ENCODE results near the gene ARRDC4. TPM values are rescaled to one million over a fixed set of nuclear protein-coding genes. Genes with fewer than 3 reads are reported as not detected.

ARRDC4 gene
- polyA plus RNA-seq, 3 donors = 13.0 to 40.5 (median 19.0) TPM

GRCh38 chr15:97955035-97955434 lies 5.5 kb upstream of the ARRDC4 start:
- TF ChIP-seq, protein P1, sequence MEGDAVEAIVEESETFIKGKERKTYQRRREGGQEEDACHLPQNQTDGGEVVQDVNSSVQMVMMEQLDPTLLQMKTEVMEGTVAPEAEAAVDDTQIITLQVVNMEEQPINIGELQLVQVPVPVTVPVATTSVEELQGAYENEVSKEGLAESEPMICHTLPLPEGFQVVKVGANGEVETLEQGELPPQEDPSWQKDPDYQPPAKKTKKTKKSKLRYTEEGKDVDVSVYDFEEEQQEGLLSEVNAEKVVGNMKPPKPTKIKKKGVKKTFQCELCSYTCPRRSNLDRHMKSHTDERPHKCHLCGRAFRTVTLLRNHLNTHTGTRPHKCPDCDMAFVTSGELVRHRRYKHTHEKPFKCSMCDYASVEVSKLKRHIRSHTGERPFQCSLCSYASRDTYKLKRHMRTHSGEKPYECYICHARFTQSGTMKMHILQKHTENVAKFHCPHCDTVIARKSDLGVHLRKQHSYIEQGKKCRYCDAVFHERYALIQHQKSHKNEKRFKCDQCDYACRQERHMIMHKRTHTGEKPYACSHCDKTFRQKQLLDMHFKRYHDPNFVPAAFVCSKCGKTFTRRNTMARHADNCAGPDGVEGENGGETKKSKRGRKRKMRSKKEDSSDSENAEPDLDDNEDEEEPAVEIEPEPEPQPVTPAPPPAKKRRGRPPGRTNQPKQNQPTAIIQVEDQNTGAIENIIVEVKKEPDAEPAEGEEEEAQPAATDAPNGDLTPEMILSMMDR (IDR thresholded peaks at IDR 0.05) = no peak
- H3K36me3 ChIP-seq (replicated peaks in 1 of 2; ENCODE audit: control insufficient read depth in 1 of 2, insufficient read depth in 2 of 2, low read length in 2 of 2) = no peaks in the 10 kb centered on the region
- no peak overlapping the region for H2AFZ ChIP-seq (ENCODE audit: insufficient read depth, low read depth, low read length, poor library complexity, severe bottlenecking)
- Mint-ChIP-seq H3K4me3 (no peak overlapping the region), H3K27ac (no peak overlapping the region), H3K27me3 (ENCODE audit: low read depth in 3 of 3) (peaks cover 3 to 5% (median 3%) of the 10 kb centered on the region in 3 donors), H3K9me3 (peaks cover 0 to 5% (median 0%) of the 10 kb centered on the region in 7 donors), H3K4me1 (peaks cover 10% of the 10 kb centered on the region), H3K36me3 (no peaks in the 10 kb centered on the region)
- WGBS (ENCODE audit: insufficient coverage) = no CpG with 5 or more reads among the region's 2 CpGs
- H4K20me1 ChIP-seq (ENCODE audit: insufficient read depth, low read length) = no peaks in the 10 kb centered on the region
- H3K4me2 ChIP-seq (replicated peaks; ENCODE audit: extremely low read depth, low read length, poor library complexity, severe bottlenecking) = no peak overlapping the region
- no peak overlapping the region for H3K4me3 ChIP-seq (replicated peaks in 1 of 3; ENCODE audit: low read depth in 2 of 3, low read length in 3 of 3)
- H3K9ac ChIP-seq (ENCODE audit: insufficient read depth, low read length, poor library complexity, severe bottlenecking) = no peak overlapping the region
- no peaks in the 10 kb centered on the region for H3K79me2 ChIP-seq (ENCODE audit: insufficient read depth, low read length)
- DNase-seq = no peak
- intact Hi-C loops (cut with micrococcal nuclease) = no loop called here
- H3K27me3 ChIP-seq (ENCODE audit: control insufficient read depth in 2 of 2, insufficient read depth in 2 of 2, low read length in 2 of 2) = no peaks in the 10 kb centered on the region
- no peaks in the 10 kb centered on the region for H3K9me3 ChIP-seq (replicated peaks in 1 of 2; ENCODE audit: control insufficient read depth in 1 of 2, insufficient read depth in 1 of 2, low read length in 2 of 2)
- H3K27ac ChIP-seq (ENCODE audit: low read depth in 1 of 2, low read length in 2 of 2) = no peak overlapping the region
- H3K4me1 ChIP-seq (ENCODE audit: control insufficient read depth in 1 of 2, insufficient read depth in 2 of 2, low read length in 2 of 2) = peaks cover 7 to 8% of the 10 kb centered on the region in 2 donors

DNA sequence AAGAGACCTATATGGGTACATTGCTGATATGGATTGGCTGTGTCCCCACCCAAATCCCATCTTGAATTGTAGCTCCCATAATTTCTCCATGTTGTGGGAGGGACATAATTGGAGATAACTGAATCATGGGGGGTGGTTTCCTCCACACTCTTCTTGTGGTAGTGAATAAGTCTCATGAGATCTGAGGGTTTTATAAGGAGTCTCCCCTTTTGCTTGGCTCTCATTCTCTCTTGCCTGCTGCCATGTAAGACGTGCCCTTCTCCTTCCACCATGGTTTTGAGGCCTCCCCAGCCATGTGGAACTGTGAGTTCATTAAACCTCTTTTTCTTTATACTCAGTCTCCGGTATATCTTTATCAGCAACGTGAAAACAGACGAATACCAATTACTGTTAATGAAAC lies 5.0 kb upstream of the ARRDC4 start:
- Mint-ChIP-seq H3K27ac (peak overlapping the region in 1 of 7 donors; percentile 18), H3K27me3 (ENCODE audit: low read depth in 3 of 3) (peaks cover 3 to 5% (median 3%) of the 10 kb centered on the region in 3 donors), H3K4me1 (peaks cover 11% of the 10 kb centered on the region), H3K36me3 (no peaks in the 10 kb centered on the region), H3K9me3 (peaks cover 0 to 5% (median 0%) of the 10 kb centered on the region in 7 donors), H3K4me3 (no peak overlapping the region)
- no peak overlapping the region for H3K4me2 ChIP-seq (replicated peaks; ENCODE audit: extremely low read depth, low read length, poor library complexity, severe bottlenecking)
- DNase-seq = no peak
- H3K4me1 ChIP-seq (ENCODE audit: control insufficient read depth in 1 of 2, insufficient read depth in 2 of 2, low read length in 2 of 2) = peaks cover 7 to 9% of the 10 kb centered on the region in 2 donors
- H4K20me1 ChIP-seq (ENCODE audit: insufficient read depth, low read length) = no peaks in the 10 kb centered on the region
- no peaks in the 10 kb centered on the region for H3K27me3 ChIP-seq (ENCODE audit: control insufficient read depth in 2 of 2, insufficient read depth in 2 of 2, low read length in 2 of 2)
- H3K9me3 ChIP-seq (replicated peaks in 1 of 2; ENCODE audit: control insufficient read depth in 1 of 2, insufficient read depth in 1 of 2, low read length in 2 of 2) = no peaks in the 10 kb centered on the region
- H3K27ac ChIP-seq (ENCODE audit: low read depth in 1 of 2, low read length in 2 of 2) = no peak overlapping the region
- 79% methylated on average over 2 of the region's 4 CpGs for WGBS (ENCODE audit: insufficient coverage)
- H3K9ac ChIP-seq (ENCODE audit: insufficient read depth, low read length, poor library complexity, severe bottlenecking) = no peak overlapping the region
- H2AFZ ChIP-seq (ENCODE audit: insufficient read depth, low read depth, low read length, poor library complexity, severe bottlenecking) = no peak overlapping the region
- H3K4me3 ChIP-seq (replicated peaks in 1 of 3; ENCODE audit: low read depth in 2 of 3, low read length in 3 of 3) = no peak overlapping the region
- H3K36me3 ChIP-seq (replicated peaks in 1 of 2; ENCODE audit: control insufficient read depth in 1 of 2, insufficient read depth in 2 of 2, low read length in 2 of 2) = no peaks in the 10 kb centered on the region
- no peaks in the 10 kb centered on the region for H3K79me2 ChIP-seq (ENCODE audit: insufficient read depth, low read length)
- TF ChIP-seq, protein P1 (IDR thresholded peaks at IDR 0.05) = no peak
- intact Hi-C loops (cut with micrococcal nuclease) = no loop called here
